GM21515 (cell line): Measurements from ENCODE around the gene PTGER1.
"Not testable (repeated sequence)": the region's sequence is repeated elsewhere in the genome, so short reads cannot be mapped to it uniquely, and the experiment has no call there.

Experiments
- ATAC-seq: cut with Tn5 transposase; IDR thresholded peaks from one replicate; pipeline ENCODE4 v1.9.1; 2021; ENCODE audit not compliant: unreplicated experiment

PTGER1 gene

DNA sequence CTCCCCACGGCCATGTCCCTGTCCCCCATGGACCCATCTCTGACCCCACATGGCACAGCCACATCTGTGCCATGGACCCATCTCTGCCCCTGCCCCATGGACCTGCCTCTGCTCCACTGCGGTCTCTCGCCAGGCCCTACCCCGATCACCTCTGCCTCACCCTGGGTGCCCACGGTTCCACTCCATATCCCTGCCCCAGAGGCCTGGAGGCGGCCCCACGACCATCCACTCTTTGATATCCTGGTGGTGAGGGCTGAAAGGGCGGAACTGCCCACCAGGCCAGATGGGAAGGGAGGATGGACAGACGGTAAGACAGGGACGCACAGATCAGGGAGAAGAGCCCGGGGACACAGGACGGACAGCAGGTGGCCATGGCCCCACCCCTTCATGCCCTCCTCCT lies 327 bp downstream of the PTGER1 start:
- ATAC-seq: no peak

DNA sequence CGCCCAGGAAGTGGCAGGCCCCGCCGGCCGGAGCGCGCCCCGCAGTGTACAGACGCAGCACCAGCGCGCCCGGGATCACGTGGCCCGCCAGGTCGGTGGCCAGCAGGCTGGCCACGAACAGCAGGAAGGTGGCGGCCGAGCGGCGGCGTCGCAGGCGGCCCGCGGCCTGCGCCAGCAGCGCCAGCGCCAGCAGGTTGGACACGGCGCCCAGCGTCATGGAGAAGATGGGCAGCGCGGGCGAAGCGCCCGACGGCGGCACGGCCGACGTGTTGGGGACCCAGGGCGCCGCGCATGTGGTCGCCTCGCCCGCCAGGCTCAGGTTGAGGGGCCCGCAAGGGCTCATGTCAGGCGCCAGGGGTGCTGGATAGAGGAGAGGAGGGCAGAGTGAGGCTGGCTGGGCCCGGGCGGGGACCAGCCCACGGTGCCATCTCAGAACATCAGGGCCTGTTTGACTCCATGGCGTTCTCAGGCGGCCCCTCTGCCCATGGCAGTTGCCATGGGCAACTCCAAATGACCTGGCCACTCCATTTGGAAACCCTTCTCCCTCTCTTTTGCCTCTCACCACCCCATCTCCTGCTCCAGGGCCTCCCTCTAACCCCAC lies 1.1 kb downstream of the PTGER1 start:
- no peak for ATAC-seq

GRCh38 chr19:14473073-14473977 lies 1.8 kb downstream of the PTGER1 start:
- no peak for ATAC-seq

- ATAC-seq: no peak
Measured at GRCh38 chr19:14472202-14472938, 2.8 kb downstream of the PTGER1 start.

GRCh38 chr19:14471436-14472187 lies 3.5 kb downstream of the PTGER1 start:
- no peak for ATAC-seq

DNA sequence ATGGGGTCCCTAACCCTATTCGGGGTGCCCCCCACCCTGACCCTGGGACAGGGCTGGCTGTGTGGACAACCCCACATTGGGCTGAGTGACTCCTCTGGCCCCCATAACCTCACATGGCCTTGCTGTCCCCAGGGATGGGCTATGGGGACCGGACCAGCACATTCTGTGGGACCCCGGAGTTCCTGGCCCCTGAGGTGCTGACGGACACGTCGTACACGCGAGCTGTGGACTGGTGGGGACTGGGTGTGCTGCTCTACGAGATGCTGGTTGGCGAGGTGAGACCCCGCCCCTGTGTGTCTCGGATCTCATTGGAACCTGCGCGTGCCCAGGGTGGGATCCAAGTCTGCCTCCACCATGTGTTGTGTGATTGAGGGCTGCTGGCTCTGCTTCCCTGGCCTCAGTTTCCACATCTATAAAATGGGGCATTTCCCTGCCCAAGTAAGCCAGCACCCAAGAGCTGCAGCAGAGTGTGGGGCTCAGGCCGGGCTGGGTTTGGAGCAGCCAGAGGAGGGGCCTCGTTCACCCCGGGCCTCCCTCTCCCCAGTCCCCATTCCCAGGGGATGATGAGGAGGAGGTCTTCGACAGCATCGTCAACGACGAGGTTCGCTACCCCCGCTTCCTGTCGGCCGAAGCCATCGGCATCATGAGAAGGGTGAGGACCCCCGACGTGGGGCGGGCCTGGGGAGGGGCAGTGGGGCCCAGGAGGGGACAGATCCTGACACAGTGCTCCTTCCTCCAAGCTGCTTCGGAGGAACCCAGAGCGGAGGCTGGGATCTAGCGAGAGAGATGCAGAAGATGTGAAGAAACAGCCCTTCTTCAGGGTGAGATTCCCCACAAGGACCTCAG lies 4.9 kb downstream of the PTGER1 start:
- no peak for ATAC-seq

GRCh38 chr19:14467816-14468215 lies 7.3 kb downstream of the PTGER1 start:
- ATAC-seq: no peak

GRCh38 chr19:14467391-14467790 lies 7.8 kb downstream of the PTGER1 start:
- ATAC-seq: no peak

GRCh38 chr19:14463747-14464146 lies 11.4 kb downstream of the PTGER1 start:
- ATAC-seq: no peak

DNA sequence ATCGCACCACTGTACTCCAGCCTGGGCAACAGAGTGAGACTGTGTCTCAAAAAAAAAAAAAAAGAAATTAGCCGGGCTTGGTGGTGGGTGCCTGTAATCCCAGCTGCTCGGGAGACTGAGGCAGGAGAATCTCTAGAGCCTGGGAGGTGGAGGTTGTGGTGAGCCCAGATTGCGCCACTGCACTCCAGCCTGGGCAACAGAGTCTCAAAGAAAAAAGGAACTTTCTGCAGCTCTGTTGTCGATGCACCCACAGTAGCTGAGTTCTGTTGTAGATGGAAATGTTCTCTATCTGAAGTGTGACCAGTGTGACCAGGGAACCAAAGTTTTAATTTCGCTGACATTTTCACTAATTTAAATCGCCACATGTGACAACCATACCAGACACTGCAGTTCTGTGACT lies 12.8 kb downstream of the PTGER1 start:
- ATAC-seq: not testable (repeated sequence)

DNA sequence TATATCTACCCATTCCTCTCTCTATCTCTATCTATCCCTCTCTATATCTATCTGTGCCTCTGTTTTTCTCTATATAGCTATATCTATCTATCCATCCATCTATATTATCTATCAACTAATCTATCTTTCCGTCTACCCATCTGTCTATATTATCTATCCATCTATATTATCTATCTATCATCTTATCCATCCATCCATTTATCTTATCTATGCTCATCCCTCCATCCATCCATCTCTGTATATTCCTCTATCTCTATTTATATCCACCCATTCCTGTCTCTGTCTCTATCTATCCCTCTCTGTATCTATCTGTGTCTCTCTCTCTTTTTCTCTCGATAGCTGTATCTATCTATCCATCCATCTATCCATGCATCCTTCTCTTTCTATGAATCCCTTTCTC lies 14.2 kb downstream of the PTGER1 start:
- ATAC-seq: no peak

DNA sequence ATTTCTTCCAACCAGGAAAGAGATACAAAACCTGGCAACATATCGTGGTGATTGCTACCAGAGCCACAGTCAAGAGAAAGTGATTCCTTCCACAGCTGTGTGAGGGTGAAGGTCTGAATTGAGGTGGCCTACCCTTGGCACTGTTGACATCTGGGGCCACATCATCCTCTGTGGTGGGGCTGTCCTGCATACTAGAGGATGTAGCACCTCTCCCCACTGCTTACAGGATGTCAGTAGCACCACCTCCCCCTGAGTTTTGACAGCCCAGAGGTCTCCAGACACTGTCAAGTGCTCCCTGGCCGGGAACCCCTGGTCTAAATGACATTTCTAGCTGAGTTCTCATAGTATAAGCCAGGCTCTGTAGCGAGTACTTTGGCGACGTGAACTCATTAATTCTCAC lies 15.5 kb downstream of the PTGER1 start:
- no peak for ATAC-seq

- ATAC-seq: not testable (repeated sequence)
Measured at GRCh38 chr19:14452303-14452702, 22.9 kb downstream of the PTGER1 start.

DNA sequence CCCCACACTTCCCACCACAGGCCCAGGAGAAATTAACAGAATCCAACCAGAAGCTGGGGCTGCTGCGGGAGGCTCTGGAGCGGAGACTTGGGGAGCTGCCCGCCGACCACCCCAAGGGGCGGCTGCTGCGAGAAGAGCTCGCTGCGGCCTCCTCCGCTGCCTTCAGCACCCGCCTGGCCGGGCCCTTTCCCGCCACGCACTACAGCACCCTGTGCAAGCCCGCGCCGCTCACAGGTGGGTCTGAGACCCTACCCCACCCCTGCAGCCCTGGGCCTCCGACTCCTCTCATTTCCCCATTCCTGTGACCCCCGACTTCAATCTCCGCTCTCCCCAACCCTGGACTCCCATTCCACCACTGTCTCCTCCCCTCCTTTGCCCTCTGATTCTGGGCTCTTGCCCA lies 24.3 kb downstream of the PTGER1 start:
- no peak for ATAC-seq

GRCh38 chr19:14450168-14450874 lies 24.8 kb downstream of the PTGER1 start:
- no peak for ATAC-seq

DNA sequence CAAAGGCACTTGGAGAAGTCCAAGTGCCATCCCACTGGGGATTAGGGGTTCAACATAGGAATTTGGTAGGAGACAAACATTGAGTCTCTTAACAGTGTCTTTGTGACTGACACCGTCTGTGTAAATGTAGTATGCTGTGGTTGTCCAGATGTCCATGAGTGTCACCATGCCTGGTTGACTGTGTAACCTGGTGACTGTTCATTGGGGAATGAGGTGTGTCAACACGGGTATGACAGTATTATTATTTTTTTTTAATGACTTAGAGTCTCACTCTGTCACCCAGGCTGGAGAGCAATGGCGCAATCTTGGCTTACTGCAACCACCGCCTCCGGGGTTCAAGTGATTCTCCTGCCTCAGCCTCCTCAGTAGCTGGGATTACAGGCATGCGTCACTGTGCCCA lies 25.8 kb downstream of the PTGER1 start:
- no peak for ATAC-seq

DNA sequence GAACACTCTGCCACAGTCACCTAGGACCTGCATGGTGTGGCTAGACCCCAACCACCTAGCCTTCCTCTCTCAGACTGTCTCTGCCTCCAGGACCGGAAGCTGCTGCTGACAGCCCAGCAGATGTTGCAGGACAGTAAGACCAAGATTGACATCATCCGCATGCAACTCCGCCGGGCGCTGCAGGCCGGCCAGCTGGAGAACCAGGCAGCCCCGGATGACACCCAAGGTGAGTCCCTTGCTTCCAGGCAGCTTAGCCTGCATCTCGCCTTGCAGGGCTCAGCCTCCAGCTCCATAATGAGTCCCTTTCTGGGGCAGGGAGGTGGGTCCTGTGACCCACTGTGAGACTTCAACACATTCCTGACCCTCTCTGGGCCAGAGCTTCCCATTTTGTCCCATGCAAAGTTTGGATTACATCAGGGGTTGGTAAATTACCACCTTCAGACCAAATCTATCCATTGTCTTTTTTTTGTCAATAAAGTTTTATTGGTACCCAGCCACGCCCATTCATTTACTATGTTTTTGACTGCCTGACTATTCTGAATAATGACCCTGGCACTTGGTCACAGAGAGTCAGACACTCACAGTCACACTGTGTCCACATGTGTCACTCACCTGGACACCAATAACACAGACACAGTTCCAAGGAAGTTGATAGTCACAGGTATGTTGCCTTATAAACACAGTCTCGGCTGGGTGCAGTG lies 28.7 kb downstream of the PTGER1 start:
- no peak for ATAC-seq

- ATAC-seq: no peak
Measured at GRCh38 chr19:14443632-14444216, 31.4 kb downstream of the PTGER1 start.
